Spleen (tissue), 11 donors: Measurements from ENCODE around the gene LPGAT1. TPM values are rescaled to one million over a fixed set of nuclear protein-coding genes. Genes with fewer than 3 reads are reported as not detected.

Source experiments
- DNase-seq: peaks from one replicate; pipeline ENCODE4 v3.0.0-alpha.2; 2020
- H3K27ac ChIP-seq, 8 donors: fragments of 200-600 bp; sonication (generic) in 7 of 8; 1 replicate in 4 of 8; 2 replicates in 4 of 8; pipeline versions ENCODE4 v1.5.0 to v1.8.0; 2016 to 2021; ENCODE audit warnings: inconsistent platforms in 4 of 8, mild to moderate bottlenecking in 4 of 8, moderate library complexity in 1 of 8
- H3K27me3 ChIP-seq, 7 donors: fragments of 200-600 bp; sonication (generic) in 6 of 7; replicated peaks in 1 of 7; 1 replicate in 4 of 7; 2 replicates in 3 of 7; pipeline versions ENCODE4 v1.5.0 to v1.8.0; 2016 to 2021; ENCODE audit warnings: inconsistent platforms in 3 of 7, mild to moderate bottlenecking in 1 of 7
- H3K36me3 ChIP-seq, 6 donors: fragments of 200-600 bp; sonication (generic) in 5 of 6; 1 replicate in 4 of 6; 2 replicates in 2 of 6; pipeline versions ENCODE4 v1.5.0 to v1.8.0; 2016 to 2021; ENCODE audit warnings: inconsistent platforms in 2 of 6
- H3K4me1 ChIP-seq, 6 donors: fragments of 200-600 bp; sonication (generic) in 5 of 6; 1 replicate in 3 of 6; 2 replicates in 3 of 6; pipeline versions ENCODE4 v1.5.0 to v1.8.0; 2016 to 2021; ENCODE audit warnings: inconsistent platforms in 3 of 6
- H3K4me3 ChIP-seq, 8 donors: fragments of 200-600 bp; sonication (generic) in 7 of 8; 1 replicate in 4 of 8; 2 replicates in 4 of 8; pipeline versions ENCODE4 v1.5.0 to v1.8.0; 2016 to 2021; ENCODE audit warnings: inconsistent platforms in 4 of 8, mild to moderate bottlenecking in 4 of 8, moderate library complexity in 2 of 8
- H3K9me3 ChIP-seq, 8 donors: fragments of 200-600 bp; sonication (generic) in 7 of 8; 1 replicate in 4 of 8; 2 replicates in 4 of 8; pipeline versions ENCODE4 v1.5.0 to v1.8.0; 2016 to 2021; ENCODE audit warnings: inconsistent platforms in 4 of 8
- POLR2A ChIP-seq, 3 donors: fragments of 450-650 bp; IDR thresholded peaks; one replicate each; pipeline ENCODE4 v1.5.1; 2017; ENCODE audit warnings: antibody characterized with exemption in 3 of 3, mild to moderate bottlenecking in 1 of 3
- POLR2AphosphoS5 ChIP-seq, 3 donors: sonication (generic); formaldehyde crosslinking; IDR thresholded peaks; one replicate each; pipeline ENCODE4 v1.5.1; 2017; ENCODE audit warnings: antibody characterized with exemption in 3 of 3
- WGBS, 5 donors: extraction: QIAGEN DNeasy Blood & Tissue Kit in 3 of 5; methylation state at CpG; one replicate each; pipeline versions ENCODE4 v1.1.5 to v1.1.7; 2013 to 2018; 5-methylcytosine and 5-hydroxymethylcytosine counted together
- intact Hi-C: fragments of 100-400 bp; cut with DNase I; formaldehyde crosslinking; loops from one replicate; pipeline ENCODE4 v1.15.0; 2023; ENCODE audit warnings: low total_unique reads
- polyA plus RNA-seq, 3 donors: library from polyadenylated mRNA; stranded (reverse); fragments of 200-250 nt; gene quantifications; one replicate each; pipeline ENCODE4 v1.2.1, GENCODE V29; 2013
- total RNA-seq, 7 donors: library from RNA; depleted of rRNA in 3 of 7; stranded (reverse); fragments of >200 nt in 3 of 7; fragmentation: NEBNext Ultra II Directional in 4 of 7; extraction: Animal tissue kit (Norgen Biotek cat#: 25700) in 4 of 7; gene quantifications; one replicate each; pipeline versions ENCODE4 v1.1.0 to v1.2.1, GENCODE V29; 2016 to 2021
- TF ChIP-seq, protein P1 (sequence below), 11 experiments: fragments of 200-600 bp in 7 of 11; fragments of 450-650 bp in 4 of 11; sonication (generic) in 4 of 11; IDR thresholded peaks in 8 of 11; conservative IDR thresholded peaks in 3 of 11; 1 replicate in 7 of 11; 2 replicates in 4 of 11; pipeline versions ENCODE4 v1.4.0 to v1.8.0; 2016 to 2021; ENCODE audit warnings: antibody characterized with exemption in 11 of 11, inconsistent platforms in 4 of 11, mild to moderate bottlenecking in 1 of 11
- donor health status: healthy with polysubstance abuse.
- donor health status: DM: no; HTN: no; CAD: no; lungs with moderate emphysema.
- donor health status: DM: no; HTN: no; CAD: no.
- donor health status: Bipolar disorder and iron deficiency.
- donor health status: healthy.
- donor health status: DM: no; HTN: no; CAD: no.
- donor health status: DM: yes; HTN: yes; CAD: no.

LPGAT1 gene
- total and polyA plus RNA-seq, 10 donors, result 8.8 to 80.6 (median 60.7) TPM

DNA sequence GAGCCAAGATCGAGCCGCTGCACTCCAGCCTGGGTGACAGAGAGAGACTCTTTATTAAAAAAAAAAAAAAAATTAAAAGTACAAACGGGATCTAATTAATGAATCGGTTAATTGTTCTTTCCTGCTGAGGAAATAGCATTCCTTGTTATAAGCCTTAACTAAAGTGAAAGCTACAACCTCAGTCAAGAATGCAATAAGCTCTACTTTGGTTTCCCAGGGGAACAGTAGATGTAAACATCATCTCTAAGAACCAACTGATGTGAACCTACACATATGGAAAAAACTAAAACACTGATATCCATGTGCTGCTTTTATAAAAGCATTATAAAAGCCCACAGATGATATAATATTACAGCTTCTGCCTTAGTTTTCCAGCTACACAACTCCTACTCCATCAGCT is 41.9 kb downstream of the LPGAT1 start:
- no peak for TF ChIP-seq POLR2AphosphoS5 (IDR thresholded peaks at IDR 0.05)
- TF ChIP-seq, protein P1, sequence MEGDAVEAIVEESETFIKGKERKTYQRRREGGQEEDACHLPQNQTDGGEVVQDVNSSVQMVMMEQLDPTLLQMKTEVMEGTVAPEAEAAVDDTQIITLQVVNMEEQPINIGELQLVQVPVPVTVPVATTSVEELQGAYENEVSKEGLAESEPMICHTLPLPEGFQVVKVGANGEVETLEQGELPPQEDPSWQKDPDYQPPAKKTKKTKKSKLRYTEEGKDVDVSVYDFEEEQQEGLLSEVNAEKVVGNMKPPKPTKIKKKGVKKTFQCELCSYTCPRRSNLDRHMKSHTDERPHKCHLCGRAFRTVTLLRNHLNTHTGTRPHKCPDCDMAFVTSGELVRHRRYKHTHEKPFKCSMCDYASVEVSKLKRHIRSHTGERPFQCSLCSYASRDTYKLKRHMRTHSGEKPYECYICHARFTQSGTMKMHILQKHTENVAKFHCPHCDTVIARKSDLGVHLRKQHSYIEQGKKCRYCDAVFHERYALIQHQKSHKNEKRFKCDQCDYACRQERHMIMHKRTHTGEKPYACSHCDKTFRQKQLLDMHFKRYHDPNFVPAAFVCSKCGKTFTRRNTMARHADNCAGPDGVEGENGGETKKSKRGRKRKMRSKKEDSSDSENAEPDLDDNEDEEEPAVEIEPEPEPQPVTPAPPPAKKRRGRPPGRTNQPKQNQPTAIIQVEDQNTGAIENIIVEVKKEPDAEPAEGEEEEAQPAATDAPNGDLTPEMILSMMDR (IDR thresholded peaks at IDR 0.05 in 8 of 11, conservative IDR thresholded peaks at IDR 0.05 in 3 of 11), result no peak
- TF ChIP-seq POLR2A (IDR thresholded peaks at IDR 0.05), result no peak
- no peak overlapping the region for H3K27ac ChIP-seq
- no peaks in the 10 kb centered on the region for H3K9me3 ChIP-seq
- intact Hi-C loops, result no loop called here
- no peak for DNase-seq
- 79 to 95% (median 91%) methylated on average over 4 of the region's 4 CpGs for WGBS, 5 donors
- H3K4me1 ChIP-seq, result peaks cover 0 to 9% (median 2%) of the 10 kb centered on the region in 6 donors
- no peak overlapping the region for H3K4me3 ChIP-seq
- no peaks in the 10 kb centered on the region for H3K27me3 ChIP-seq
- H3K36me3 ChIP-seq, result peaks cover 0 to 98% (median 37%) of the 10 kb centered on the region in 6 donors

DNA sequence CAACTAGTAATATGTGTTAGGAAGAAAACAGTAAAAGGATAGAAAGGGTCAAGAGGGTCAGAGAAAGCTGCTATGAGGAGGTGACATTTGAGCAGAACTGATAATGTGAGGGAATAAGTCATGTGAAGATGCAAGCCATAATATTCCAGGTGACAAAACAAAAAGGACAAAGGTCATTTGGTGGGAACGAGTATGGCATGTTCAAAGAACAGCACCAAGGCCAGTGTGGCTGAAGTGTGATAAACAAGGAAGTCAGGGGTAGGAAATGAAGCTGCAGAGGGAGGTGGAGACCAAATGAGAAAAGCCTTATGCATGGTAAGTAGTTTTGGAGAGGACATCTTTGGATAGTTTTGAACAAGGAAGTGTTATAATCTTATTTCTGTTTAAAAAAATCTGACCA is 46.7 kb downstream of the LPGAT1 start:
- H3K9me3 ChIP-seq, result no peaks in the 10 kb centered on the region
- peaks cover 0 to 15% (median 6%) of the 10 kb centered on the region in 6 donors for H3K4me1 ChIP-seq
- H3K36me3 ChIP-seq, result peaks cover 0 to 92% (median 13%) of the 10 kb centered on the region in 6 donors
- H3K4me3 ChIP-seq, result no peak overlapping the region
- H3K27ac ChIP-seq, result peak overlapping the region in 2 of 8 donors; percentile 15 to 49
- intact Hi-C loops, result no loop called here
- H3K27me3 ChIP-seq, result no peaks in the 10 kb centered on the region
- WGBS, 5 donors, result 38 to 56% (median 46%) methylated on average over 1 of the region's 1 CpG
- TF ChIP-seq POLR2A (IDR thresholded peaks at IDR 0.05), result no peak
- TF ChIP-seq POLR2AphosphoS5 (IDR thresholded peaks at IDR 0.05), result no peak
- TF ChIP-seq, protein P1 (IDR thresholded peaks at IDR 0.05 in 8 of 11, conservative IDR thresholded peaks at IDR 0.05 in 3 of 11), result no peak
- no peak for DNase-seq

DNA sequence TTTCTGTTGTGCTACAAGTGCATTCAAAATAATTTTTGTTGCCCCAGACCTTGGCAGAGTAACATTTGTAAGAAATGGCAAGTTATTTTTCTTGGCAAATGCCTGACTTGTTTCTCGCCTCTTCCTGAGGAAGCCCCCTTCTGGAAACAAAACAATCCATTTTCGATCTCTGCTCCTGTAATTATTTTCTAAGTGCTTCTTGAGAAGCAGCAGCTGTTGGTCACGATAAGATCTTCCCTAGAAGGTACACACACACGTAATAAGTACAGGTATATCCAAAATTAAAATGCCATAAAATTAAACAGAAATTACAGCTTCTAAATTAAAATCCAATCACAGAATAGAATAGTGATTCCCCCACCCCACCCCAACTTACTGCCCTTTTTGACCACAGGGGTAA is 47.3 kb downstream of the LPGAT1 start:
- H3K4me1 ChIP-seq, result peaks cover 0 to 15% (median 6%) of the 10 kb centered on the region in 6 donors
- 66 to 88% (median 75%) methylated on average over 4 of the region's 4 CpGs for WGBS, 5 donors

DNA sequence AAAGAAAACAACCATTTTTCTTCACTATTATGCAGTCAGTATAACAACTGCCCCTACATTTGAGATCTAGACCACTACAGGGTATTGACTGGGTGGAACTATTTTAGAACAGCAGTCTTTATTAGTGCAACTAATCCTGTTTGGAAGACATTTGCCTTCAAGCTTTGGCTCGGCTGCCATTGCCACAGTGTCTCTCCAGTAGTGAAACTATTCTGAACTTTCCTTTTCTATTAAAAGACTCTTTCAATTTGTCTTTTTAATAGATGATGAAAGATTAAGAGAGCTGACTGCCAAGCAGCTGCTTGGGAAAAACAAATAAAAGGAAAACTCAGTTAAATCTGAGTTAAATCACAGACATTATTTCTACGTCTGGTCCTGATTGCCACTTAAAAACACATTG is 49.3 kb downstream of the LPGAT1 start:
- peak overlapping the region in 3 of 8 donors; percentile 14 to 44 (median 29) for H3K27ac ChIP-seq
- H3K36me3 ChIP-seq, result peaks cover 0 to 92% (median 26%) of the 10 kb centered on the region in 6 donors
- no peaks in the 10 kb centered on the region for H3K9me3 ChIP-seq
- intact Hi-C loops, result no loop called here
- DNase-seq, result no peak
- no peaks in the 10 kb centered on the region for H3K27me3 ChIP-seq
- TF ChIP-seq, protein P1 (IDR thresholded peaks at IDR 0.05 in 8 of 11, conservative IDR thresholded peaks at IDR 0.05 in 3 of 11), result no peak
- TF ChIP-seq POLR2A (IDR thresholded peaks at IDR 0.05) (no peak), POLR2AphosphoS5 (IDR thresholded peaks at IDR 0.05) (no peak)
- WGBS, 5 donors, result 62 to 87% (median 80%) methylated on average over 2 of the region's 2 CpGs
- H3K4me3 ChIP-seq, result no peak overlapping the region
- peaks cover 0 to 15% (median 6%) of the 10 kb centered on the region in 6 donors for H3K4me1 ChIP-seq

More for the DNA sequence above, 47.3 kb downstream of the LPGAT1 start:
- intact Hi-C loops, result no loop called here
- TF ChIP-seq POLR2A (IDR thresholded peaks at IDR 0.05) (no peak), POLR2AphosphoS5 (IDR thresholded peaks at IDR 0.05) (no peak)
- TF ChIP-seq, protein P1 (IDR thresholded peaks at IDR 0.05 in 8 of 11, conservative IDR thresholded peaks at IDR 0.05 in 3 of 11), result no peak
- DNase-seq, result no peak
- no peaks in the 10 kb centered on the region for H3K27me3 ChIP-seq
- H3K27ac ChIP-seq, result peak overlapping the region in 5 of 8 donors; percentile 3 to 49 (median 16)
- H3K36me3 ChIP-seq, result peaks cover 0 to 92% (median 16%) of the 10 kb centered on the region in 6 donors
- H3K9me3 ChIP-seq, result no peaks in the 10 kb centered on the region
- no peak overlapping the region for H3K4me3 ChIP-seq
